Stimulated activated CD4-positive, alpha-beta T cell treated with anti-CD3 and anti-CD28 coated beads, Interleukin-4, amount 100 ng/mL, for 48 hours (primary cell): ENCODE measurements around the gene PARVG.

ENCODE experiments used
- DNase-seq, 2 donors: peaks; one replicate each; pipeline ENCODE4 v3.0.0-alpha.2; 2020; ENCODE audit warnings: low read depth in 2 of 2

The PARVG gene

GRCh38 chr22:44242946-44243724 lies 62.4 kb downstream of the PARVG start:
- DNase-seq: no peak

- no peak for DNase-seq
These were observed 63.0 kb downstream of the PARVG start for GRCh38 chr22:44243761-44244160.

- no peak for DNase-seq
These were observed 63.6 kb downstream of the PARVG start for GRCh38 chr22:44244265-44244822.

- no peak for DNase-seq
These were observed 64.7 kb downstream of the PARVG start for GRCh38 chr22:44245438-44245837.

GRCh38 chr22:44245867-44246266 lies 65.1 kb downstream of the PARVG start:
- no peak for DNase-seq

GRCh38 chr22:44246615-44247326 lies 66.0 kb downstream of the PARVG start:
- DNase-seq: no peak

GRCh38 chr22:44247346-44247745 lies 66.6 kb downstream of the PARVG start:
- no peak for DNase-seq

- no peak for DNase-seq
These were observed 67.5 kb downstream of the PARVG start for GRCh38 chr22:44247923-44248892.

- DNase-seq: no peak
These were observed 68.2 kb downstream of the PARVG start for GRCh38 chr22:44248926-44249325.

GRCh38 chr22:44249376-44250147 lies 68.8 kb downstream of the PARVG start:
- no peak for DNase-seq

GRCh38 chr22:44254811-44255210 lies 74.1 kb downstream of the PARVG start:
- DNase-seq: no peak

GRCh38 chr22:44256085-44256484 lies 75.4 kb downstream of the PARVG start:
- DNase-seq: no peak

GRCh38 chr22:44256556-44257485 lies 76.1 kb downstream of the PARVG start:
- DNase-seq: no peak
